Measurements from ENCODE around the gene MROH7. TPM values are rescaled to one million over a fixed set of nuclear protein-coding genes. Genes with fewer than 3 reads are reported as not detected.

MROH7 gene
- total RNA-seq, 1 experiment from 2014 or later, result 0.13 TPM

DNA sequence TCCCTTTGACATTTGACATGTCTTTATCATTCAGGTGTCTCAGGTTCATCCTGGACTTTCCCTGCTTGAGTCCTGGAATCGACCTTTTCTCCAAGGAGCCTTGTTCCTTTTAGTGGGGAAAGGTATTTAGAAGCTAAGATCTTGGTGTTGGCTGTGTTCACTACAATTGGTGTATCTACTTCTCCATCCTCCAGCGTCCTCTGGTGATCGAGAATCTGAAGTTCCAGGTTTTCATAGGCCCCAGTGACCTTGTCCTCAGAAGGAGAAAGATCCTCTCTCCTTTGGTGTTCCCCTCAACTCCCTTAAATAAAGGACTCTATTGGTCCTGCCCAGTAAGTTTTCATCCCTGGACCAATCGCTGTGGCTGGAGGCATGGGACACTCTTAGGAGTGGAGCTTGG lies 22.1 kb downstream of the MROH7 start:
- CTCF ChIA-PET, result interaction anchor here (0.6 to 1.9 kb wide), 7 partner anchors 44 to 164 kb away, joined by 3 to 7 read pairs (median 4); partner anchors contain the start of gene TTC22
- Mint-ChIP-seq H3K27ac (no peak overlapping the region), H3K9me3 (peaks cover 7% of the 10 kb centered on the region), H3K4me1 (no peaks in the 10 kb centered on the region), H3K4me3 (no peak overlapping the region), H3K27me3 (ENCODE audit: low read depth) (no peaks in the 10 kb centered on the region; the same call in 1 of the 2 replicates), H3K36me3 (no peaks in the 10 kb centered on the region)
- ATAC-seq (no peak), DNase-seq (ENCODE audit: low spot score) (no peak)
- POLR2A ChIA-PET, result no interaction called here
- no peak for TF ChIP-seq CTCF (IDR thresholded peaks at IDR 0.05)
- TF ChIP-seq ELF4 (CRISPR knock-in tag; IDR thresholded peaks at IDR 0.05; ENCODE audit: low read depth), result no peak
- TF ChIP-seq, protein P1, sequence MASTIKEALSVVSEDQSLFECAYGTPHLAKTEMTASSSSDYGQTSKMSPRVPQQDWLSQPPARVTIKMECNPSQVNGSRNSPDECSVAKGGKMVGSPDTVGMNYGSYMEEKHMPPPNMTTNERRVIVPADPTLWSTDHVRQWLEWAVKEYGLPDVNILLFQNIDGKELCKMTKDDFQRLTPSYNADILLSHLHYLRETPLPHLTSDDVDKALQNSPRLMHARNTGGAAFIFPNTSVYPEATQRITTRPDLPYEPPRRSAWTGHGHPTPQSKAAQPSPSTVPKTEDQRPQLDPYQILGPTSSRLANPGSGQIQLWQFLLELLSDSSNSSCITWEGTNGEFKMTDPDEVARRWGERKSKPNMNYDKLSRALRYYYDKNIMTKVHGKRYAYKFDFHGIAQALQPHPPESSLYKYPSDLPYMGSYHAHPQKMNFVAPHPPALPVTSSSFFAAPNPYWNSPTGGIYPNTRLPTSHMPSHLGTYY (CRISPR knock-in tag; IDR thresholded peaks at IDR 0.05), result no peak
- TF ChIP-seq NFATC4 (CRISPR knock-in tag; IDR thresholded peaks at IDR 0.05), result no peak
- no peak for TF ChIP-seq TEAD4 (CRISPR knock-in tag; IDR thresholded peaks at IDR 0.05)
- no peak for TF ChIP-seq KAT7 (CRISPR knock-in tag; IDR thresholded peaks at IDR 0.05; ENCODE audit: borderline replicate concordance)
- TF ChIP-seq USF2 (CRISPR knock-in tag; IDR thresholded peaks at IDR 0.05), result no peak
- TF ChIP-seq CREB1 (CRISPR knock-in tag; IDR thresholded peaks at IDR 0.05), result no peak
- TF ChIP-seq, protein P2, sequence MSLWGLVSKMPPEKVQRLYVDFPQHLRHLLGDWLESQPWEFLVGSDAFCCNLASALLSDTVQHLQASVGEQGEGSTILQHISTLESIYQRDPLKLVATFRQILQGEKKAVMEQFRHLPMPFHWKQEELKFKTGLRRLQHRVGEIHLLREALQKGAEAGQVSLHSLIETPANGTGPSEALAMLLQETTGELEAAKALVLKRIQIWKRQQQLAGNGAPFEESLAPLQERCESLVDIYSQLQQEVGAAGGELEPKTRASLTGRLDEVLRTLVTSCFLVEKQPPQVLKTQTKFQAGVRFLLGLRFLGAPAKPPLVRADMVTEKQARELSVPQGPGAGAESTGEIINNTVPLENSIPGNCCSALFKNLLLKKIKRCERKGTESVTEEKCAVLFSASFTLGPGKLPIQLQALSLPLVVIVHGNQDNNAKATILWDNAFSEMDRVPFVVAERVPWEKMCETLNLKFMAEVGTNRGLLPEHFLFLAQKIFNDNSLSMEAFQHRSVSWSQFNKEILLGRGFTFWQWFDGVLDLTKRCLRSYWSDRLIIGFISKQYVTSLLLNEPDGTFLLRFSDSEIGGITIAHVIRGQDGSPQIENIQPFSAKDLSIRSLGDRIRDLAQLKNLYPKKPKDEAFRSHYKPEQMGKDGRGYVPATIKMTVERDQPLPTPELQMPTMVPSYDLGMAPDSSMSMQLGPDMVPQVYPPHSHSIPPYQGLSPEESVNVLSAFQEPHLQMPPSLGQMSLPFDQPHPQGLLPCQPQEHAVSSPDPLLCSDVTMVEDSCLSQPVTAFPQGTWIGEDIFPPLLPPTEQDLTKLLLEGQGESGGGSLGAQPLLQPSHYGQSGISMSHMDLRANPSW (CRISPR knock-in tag; conservative IDR thresholded peaks at IDR 0.05; ENCODE audit: low read depth), result no peak
- TF ChIP-seq ZNF232 (CRISPR knock-in tag; IDR thresholded peaks at IDR 0.05), result no peak
- no peak for TF ChIP-seq USF1 (CRISPR knock-in tag; IDR thresholded peaks at IDR 0.05)
- TF ChIP-seq ZSCAN18 (CRISPR knock-in tag; IDR thresholded peaks at IDR 0.05), result no peak
- no peak for TF ChIP-seq MXD4 (CRISPR knock-in tag; IDR thresholded peaks at IDR 0.05; ENCODE audit: borderline replicate concordance)
- TF ChIP-seq, protein P3, sequence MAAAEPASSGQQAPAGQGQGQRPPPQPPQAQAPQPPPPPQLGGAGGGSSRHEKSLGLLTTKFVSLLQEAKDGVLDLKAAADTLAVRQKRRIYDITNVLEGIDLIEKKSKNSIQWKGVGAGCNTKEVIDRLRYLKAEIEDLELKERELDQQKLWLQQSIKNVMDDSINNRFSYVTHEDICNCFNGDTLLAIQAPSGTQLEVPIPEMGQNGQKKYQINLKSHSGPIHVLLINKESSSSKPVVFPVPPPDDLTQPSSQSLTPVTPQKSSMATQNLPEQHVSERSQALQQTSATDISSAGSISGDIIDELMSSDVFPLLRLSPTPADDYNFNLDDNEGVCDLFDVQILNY (CRISPR knock-in tag; IDR thresholded peaks at IDR 0.05), result no peak
- no peak for TF ChIP-seq RELA (CRISPR knock-in tag; IDR thresholded peaks at IDR 0.05; ENCODE audit: borderline replicate concordance)
- TF ChIP-seq, protein P4, sequence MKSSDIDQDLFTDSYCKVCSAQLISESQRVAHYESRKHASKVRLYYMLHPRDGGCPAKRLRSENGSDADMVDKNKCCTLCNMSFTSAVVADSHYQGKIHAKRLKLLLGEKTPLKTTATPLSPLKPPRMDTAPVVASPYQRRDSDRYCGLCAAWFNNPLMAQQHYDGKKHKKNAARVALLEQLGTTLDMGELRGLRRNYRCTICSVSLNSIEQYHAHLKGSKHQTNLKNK (CRISPR knock-in tag; IDR thresholded peaks at IDR 0.05), result no peak
- TF ChIP-seq NFE2L1 (CRISPR knock-in tag; IDR thresholded peaks at IDR 0.05), result no peak
- TF ChIP-seq ATF2 (CRISPR knock-in tag; IDR thresholded peaks at IDR 0.05; ENCODE audit: borderline replicate concordance, low read depth), result no peak
- no peak for TF ChIP-seq ZNF263 (CRISPR knock-in tag; IDR thresholded peaks at IDR 0.05; ENCODE audit: low read depth)

Data from WTC11 (cell line).